GM10847 (cell line): ENCODE data around the gene HS3ST3B1.

Experiments
- POLR2A ChIP-seq: IDR thresholded peaks from 2 replicates; pipeline ENCODE4 v1.6.1; 2011; ENCODE audit not compliant: insufficient read length; ENCODE audit errors: extremely low read depth

The HS3ST3B1 gene

DNA sequence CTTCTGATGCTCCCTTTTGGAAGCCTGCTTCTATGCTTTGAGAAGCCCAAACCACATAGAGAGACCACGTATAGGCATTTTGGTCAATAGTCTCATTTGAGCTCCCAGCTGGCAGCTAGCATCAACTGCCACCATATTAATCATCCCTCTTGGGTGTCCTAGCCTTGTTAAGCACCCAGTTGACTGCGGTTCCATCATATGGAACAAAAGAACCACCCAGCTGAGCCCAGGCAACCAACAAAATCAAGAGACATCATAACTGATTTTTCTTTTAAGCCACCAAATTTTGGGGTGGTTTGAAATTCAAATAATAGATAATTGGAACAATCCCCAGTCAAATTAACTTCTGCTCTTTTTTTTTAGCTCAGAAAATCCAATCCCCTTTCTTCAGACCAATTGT is 53.9 kb downstream of the HS3ST3B1 start:
- no peak for TF ChIP-seq POLR2A

- TF ChIP-seq POLR2A: no peak
Measured at GRCh38 chr17:14355556-14355955, 54.7 kb downstream of the HS3ST3B1 start.

- no peak for TF ChIP-seq POLR2A
Measured at GRCh38 chr17:14359163-14360020, 58.5 kb downstream of the HS3ST3B1 start.

- no peak for TF ChIP-seq POLR2A
Measured at GRCh38 chr17:14360856-14361255, 60.0 kb downstream of the HS3ST3B1 start.

DNA sequence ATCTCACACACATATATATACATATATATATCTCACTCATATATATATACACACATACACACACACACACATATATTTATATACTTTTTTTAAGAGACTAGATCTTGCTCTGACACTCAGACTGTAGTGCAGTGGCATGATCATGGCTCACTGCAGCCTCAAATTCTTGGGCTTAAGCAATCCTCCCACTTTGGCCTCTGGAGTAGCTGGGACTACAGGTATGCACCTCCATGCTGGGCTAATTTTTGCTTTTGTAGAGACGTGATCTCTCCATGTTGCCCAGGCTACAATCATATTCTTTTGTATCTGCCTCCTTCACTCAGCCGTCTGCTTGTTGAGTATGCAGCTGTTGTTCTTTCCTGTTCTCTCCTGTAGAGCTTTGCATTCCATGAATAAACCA is 60.6 kb downstream of the HS3ST3B1 start:
- no peak for TF ChIP-seq POLR2A

GRCh38 chr17:14361945-14362508 is 61.1 kb downstream of the HS3ST3B1 start:
- TF ChIP-seq POLR2A: no peak

GRCh38 chr17:14366199-14366598 is 65.3 kb downstream of the HS3ST3B1 start:
- TF ChIP-seq POLR2A: no peak

- TF ChIP-seq POLR2A: no peak
Measured at GRCh38 chr17:14372461-14372860, 71.6 kb downstream of the HS3ST3B1 start.

GRCh38 chr17:14372905-14373613 is 72.2 kb downstream of the HS3ST3B1 start:
- no peak for TF ChIP-seq POLR2A

DNA sequence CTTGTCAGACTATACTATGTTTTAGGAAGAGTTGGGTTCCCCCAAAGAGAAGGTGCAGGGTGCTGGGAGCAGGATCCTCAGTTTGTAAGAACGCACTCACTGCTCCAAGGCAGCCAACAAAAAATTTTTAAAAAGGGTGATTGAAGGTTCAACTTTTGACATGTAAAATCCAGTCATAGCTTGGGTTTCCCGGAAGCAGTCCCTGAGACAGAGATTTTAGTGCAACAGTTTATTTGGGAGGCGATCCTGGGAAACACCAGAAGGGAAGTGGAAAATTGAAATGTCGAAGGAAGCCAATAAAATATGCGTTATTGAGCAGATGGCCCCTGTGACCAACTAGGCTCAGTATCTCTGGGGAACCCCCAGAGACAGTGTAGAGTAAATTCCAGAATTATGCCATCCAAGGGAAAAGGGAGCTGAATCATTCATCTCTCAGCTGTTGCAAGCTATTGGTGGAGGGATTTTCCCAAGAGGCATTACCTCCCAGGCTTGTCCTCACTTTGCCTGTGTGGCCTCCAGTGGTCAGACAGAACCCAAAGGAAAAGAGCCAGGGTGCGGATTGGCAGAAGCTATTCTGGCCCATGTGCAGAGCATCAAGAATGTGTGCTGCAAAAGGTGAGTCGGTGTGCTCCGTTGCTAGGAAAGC is 72.9 kb downstream of the HS3ST3B1 start:
- TF ChIP-seq POLR2A: no peak

DNA sequence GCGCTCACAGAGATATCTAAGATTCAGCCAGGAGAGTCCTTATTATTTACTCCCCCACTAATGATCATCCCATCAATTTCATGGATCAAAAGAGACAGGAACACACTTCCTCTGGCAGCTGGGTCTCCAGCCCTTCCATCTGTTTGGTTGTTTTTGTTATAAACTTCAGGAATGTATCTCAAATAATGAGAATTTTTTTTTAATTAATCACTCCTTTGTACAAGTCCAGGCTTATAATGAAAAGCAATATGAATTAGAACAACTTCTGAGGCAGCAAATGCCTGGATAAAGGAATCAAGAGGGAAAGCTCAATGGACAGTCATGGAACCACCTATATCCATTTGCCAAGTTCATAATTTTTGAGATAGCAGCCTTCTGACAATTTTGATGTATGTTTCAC is 73.4 kb downstream of the HS3ST3B1 start:
- no peak for TF ChIP-seq POLR2A

DNA sequence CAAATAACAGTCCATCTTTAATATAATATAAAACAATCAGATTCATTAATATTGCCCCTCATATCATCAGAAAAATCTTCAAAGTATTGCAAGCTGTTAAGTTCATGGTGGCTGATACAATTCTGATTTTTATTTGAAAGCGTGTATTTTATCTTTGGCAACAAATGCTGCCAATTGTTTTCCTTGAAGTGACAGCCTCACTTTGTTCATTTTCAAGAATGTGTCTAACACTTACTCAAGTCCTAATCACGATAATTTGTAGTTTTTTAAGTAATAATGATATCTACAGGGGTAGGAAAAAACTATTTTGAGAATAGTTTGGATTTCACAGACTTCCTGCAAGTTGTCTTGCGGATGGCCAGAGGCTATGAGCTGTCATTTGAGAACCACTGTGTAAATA is 75.8 kb downstream of the HS3ST3B1 start:
- TF ChIP-seq POLR2A: no peak

GRCh38 chr17:14381606-14382005 is 80.7 kb downstream of the HS3ST3B1 start:
- no peak for TF ChIP-seq POLR2A

- TF ChIP-seq POLR2A: no peak
Measured at GRCh38 chr17:14387036-14387435, 86.2 kb downstream of the HS3ST3B1 start.

GRCh38 chr17:14389681-14390080 is 88.8 kb downstream of the HS3ST3B1 start:
- no peak for TF ChIP-seq POLR2A

DNA sequence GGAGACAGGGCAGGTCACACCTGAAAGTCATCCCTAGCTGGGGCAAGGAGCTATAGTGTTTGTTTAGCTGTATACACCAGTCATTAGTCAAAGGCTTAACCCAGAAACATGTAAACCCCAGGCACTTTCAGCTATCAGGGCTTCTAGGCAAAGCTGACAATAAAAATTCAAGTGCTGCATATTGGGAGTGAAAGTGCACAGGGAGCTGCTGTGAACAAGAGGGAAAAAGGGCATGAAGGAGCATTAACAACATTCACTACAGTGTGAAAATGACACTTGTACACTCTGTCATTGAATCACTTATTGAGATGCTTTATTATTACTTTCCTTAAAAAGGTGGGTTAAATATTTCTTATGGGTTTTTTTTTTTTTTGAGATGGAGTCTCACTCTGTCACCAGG is 92.8 kb downstream of the HS3ST3B1 start:
- no peak for TF ChIP-seq POLR2A
